OCI-LY1 (cell line): Measurements from ENCODE around the gene F8A3.
"Not testable (repeated sequence)": the region's sequence is repeated elsewhere in the genome, so short reads cannot be mapped to it uniquely, and the experiment has no call there.

Source experiments
- CTCF ChIP-seq: fragments of 200-600 bp; sonication (generic), shearing (Covaris generic); IDR thresholded peaks from 2 replicates; pipeline ENCODE4 v1.5.1; 2017; ENCODE audit warnings: mild to moderate bottlenecking, antibody characterized with exemption, low read length, moderate library complexity, mixed read lengths
- EZH2 ChIP-seq: fragments of 200-600 bp; sonication (generic), shearing (Covaris generic); IDR thresholded peaks from 2 replicates; pipeline ENCODE4 v1.8.0; 2017; ENCODE audit warnings: borderline replicate concordance, mixed run types, mild to moderate bottlenecking, antibody characterized with exemption, low read length, moderate library complexity, mixed read lengths

GRCh38 chrX:155466269-155466938 is 8.0 kb upstream of the F8A3 start:
- TF ChIP-seq EZH2, CTCF: not testable (repeated sequence)
